Measurements from ENCODE around the gene CHST13. TPM values are rescaled to one million over a fixed set of nuclear protein-coding genes. Genes with fewer than 3 reads are reported as not detected.
A peak's percentile ranks its signal among the peaks of the same experiment; 100 is the strongest.

CHST13 gene
- total RNA-seq, 2 experiments from 2014 or later, result not detected

DNA sequence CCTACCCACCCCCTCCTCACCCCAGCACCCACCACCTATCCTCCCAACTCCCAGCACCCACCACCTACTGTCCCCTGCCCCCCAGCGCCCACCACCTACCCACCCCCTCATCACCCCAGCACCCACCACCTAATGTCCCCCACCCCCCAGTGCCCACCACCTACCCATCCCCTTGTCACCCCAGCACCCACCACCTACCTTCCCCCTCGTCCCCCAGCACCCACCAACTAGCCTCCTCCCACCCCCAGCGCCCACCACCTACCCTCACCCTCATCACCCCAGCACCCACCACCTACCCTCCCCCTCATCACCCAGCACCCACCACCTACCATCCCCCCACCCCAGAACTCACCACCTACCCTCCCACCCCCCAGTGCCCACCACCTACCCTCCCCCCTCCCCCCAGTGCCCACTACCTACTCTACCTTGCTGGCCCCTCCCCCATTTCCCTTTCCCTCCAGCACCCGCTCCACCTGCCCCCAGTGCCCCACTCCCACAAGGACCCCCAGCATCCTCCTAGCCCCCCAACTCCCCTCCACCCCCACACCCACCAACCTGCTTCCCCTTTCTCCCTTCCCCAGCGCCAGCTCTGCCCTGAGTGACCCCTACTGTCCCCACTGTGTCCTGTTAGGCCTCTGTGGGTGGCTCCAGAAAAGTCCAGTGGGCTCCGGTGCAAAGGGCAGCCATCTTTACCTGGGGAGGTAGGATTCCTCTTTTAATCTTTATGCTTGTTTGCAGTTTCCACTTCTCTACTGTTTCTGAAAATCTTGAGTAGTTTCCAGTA, 7.6 kb upstream of the CHST13 start:
- Mint-ChIP-seq H3K4me3 (no peak overlapping the region), H3K4me1 (ENCODE audit: low read depth) (no peaks in the 10 kb centered on the region), H3K27ac (no peak overlapping the region), H3K27me3 (ENCODE audit: low read depth) (no peaks in the 10 kb centered on the region), H3K9me3 (no peaks in the 10 kb centered on the region), H3K36me3 (ENCODE audit: low read depth) (no peaks in the 10 kb centered on the region)
- DNase-seq, result no peak
- intact Hi-C loops (cut with micrococcal nuclease), result no loop called here
- CTCF ChIA-PET, result no interaction called here

DNA sequence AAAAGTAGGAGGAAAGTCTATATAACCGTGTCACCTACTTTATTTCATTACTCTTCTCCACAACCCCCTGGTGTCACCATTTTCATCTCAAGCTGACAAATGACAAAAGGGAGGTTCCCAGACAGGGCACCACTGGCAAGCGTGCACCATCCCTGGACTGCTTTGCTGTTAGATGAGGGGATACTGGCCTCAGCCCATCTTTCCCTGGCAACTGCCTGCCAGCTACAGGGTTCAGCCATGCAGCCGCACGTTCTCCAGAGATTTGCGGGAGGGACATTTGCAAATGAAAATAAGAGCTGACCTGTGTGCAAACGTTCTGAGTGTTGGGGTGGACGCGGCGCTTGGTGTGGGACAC, 7.0 kb upstream of the CHST13 start:
- H3K9me3 Mint-ChIP-seq, result no peaks in the 10 kb centered on the region
- DNase-seq, result no peak
- H3K4me3 Mint-ChIP-seq, result no peak overlapping the region
- H3K4me1 Mint-ChIP-seq (ENCODE audit: low read depth), result no peaks in the 10 kb centered on the region
- CTCF ChIA-PET, result no interaction called here
- intact Hi-C loops (cut with micrococcal nuclease), result no loop called here
- no peaks in the 10 kb centered on the region for H3K36me3 Mint-ChIP-seq (ENCODE audit: low read depth)
- H3K27ac Mint-ChIP-seq, result no peak overlapping the region
- no peaks in the 10 kb centered on the region for H3K27me3 Mint-ChIP-seq (ENCODE audit: low read depth)

DNA sequence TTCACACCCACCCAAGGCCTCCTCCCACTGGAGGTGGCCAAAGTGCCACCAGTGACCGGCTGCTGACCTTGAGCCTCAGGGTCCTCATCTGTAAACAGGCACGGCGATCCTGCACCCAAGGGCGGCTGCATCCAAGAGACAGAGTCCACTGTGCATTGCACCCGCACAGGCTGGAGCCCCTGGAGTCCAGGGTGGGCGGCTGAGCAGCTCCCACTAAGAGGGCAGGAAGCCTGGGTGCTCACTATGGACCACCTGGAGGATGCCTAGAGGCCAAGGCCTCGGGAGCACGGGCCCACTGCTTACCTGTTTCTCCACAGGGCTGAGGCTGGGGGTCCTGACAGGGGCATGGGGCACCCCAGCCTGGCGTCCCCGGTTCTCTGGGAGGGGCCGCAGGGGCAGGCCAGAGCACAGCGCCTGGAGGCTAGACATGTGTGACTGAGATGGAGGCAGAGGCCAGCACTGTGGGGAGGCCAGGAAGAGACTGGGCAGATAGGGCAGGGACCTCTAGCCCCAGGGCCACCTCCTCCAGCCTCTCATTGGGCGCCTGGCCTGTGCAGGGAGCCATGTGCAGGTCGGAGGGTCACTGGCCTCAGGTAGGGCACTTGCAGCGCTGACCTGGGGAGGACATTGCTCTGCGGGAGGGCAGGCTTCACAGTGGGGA, 6.5 kb upstream of the CHST13 start, which contains the start of gene UROC1:
UROC1 (minus strand) TSS at position 483 of the 661 bp plus-strand sequence; CDS start at position 429, 54 bp downstream.
- no peak for DNase-seq
- H3K27ac Mint-ChIP-seq, result no peak within 1 kb of the TSS
- intact Hi-C loops (cut with micrococcal nuclease), result no loop called here
- CTCF ChIA-PET, result no interaction called here
- no peaks in the 10 kb centered on the region for H3K4me1 Mint-ChIP-seq (ENCODE audit: low read depth)
- H3K4me3 Mint-ChIP-seq, result no peak within 1 kb of the TSS
- H3K9me3 Mint-ChIP-seq, result no peaks in the 10 kb centered on the region
- H3K27me3 Mint-ChIP-seq (ENCODE audit: low read depth), result peaks cover 5% of the 10 kb centered on the region
- no peaks in the 10 kb centered on the region for H3K36me3 Mint-ChIP-seq (ENCODE audit: low read depth)

GRCh38 chr3:126517986-126518778, 5.8 kb upstream of the CHST13 start:
- Mint-ChIP-seq H3K27me3 (ENCODE audit: low read depth) (peaks cover 13% of the 10 kb centered on the region), H3K4me3 (no peak overlapping the region), H3K36me3 (ENCODE audit: low read depth) (no peaks in the 10 kb centered on the region), H3K9me3 (no peaks in the 10 kb centered on the region), H3K27ac (no peak overlapping the region), H3K4me1 (ENCODE audit: low read depth) (no peaks in the 10 kb centered on the region)
- no peak for DNase-seq
- intact Hi-C loops (cut with micrococcal nuclease), result no loop called here
- CTCF ChIA-PET, result no interaction called here

- no peak for DNase-seq
- intact Hi-C loops (cut with micrococcal nuclease), result no loop called here
- Mint-ChIP-seq H3K4me3 (no peak overlapping the region), H3K4me1 (ENCODE audit: low read depth) (no peaks in the 10 kb centered on the region), H3K27me3 (ENCODE audit: low read depth) (peaks cover 16% of the 10 kb centered on the region), H3K9me3 (no peaks in the 10 kb centered on the region), H3K36me3 (ENCODE audit: low read depth) (no peaks in the 10 kb centered on the region), H3K27ac (no peak overlapping the region)
- CTCF ChIA-PET, result no interaction called here
These were observed 5.2 kb upstream of the CHST13 start for GRCh38 chr3:126518779-126519177.

DNA sequence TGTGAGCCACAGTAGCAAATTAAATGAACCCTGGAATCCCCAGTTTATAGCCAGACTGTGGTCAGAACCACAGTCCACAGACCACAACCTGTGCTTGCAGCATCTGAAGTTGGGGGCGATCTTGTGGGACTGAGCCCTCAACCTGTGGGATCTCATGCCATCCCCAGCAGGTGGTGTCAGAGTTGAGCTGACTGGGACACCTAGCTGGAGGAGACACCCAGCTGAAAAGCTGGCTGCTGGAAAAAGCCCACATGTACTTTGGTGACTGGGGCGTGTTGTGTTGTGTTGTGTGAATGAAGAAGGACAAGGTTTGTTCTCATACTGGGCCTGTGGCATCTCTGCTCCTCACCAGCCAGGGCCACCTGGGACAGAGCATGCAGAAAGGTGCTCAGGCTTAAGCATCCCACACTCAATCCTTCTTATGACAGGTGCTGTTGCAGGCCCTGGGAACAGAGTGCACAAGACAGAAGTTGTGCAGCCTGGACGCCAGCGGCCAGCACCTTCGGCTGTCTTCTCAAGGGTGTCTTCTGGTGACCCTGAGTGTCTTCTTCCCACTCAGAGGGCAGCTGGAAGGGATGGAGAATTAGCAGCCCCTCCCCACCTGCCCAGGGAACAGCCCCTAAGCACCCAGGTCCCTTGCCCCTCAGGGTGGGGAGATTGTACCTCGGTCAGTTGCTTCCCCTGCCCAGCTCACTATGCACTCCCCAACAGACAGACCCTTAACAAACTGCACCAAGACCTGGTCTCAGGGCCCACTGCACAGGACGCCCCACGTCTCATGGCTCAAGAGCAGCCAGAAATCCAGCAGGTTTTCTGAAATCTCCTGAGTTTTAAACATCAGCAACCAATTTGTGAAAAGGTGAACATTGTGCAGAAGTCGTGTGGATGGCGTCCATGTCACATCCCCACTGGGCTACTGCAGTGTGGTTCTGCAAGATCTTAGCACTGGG, 4.2 kb upstream of the CHST13 start:
- intact Hi-C loops (cut with micrococcal nuclease), result no loop called here
- Mint-ChIP-seq H3K36me3 (ENCODE audit: low read depth) (no peaks in the 10 kb centered on the region), H3K4me1 (ENCODE audit: low read depth) (no peaks in the 10 kb centered on the region), H3K27me3 (ENCODE audit: low read depth) (peaks cover 22% of the 10 kb centered on the region), H3K27ac (no peak overlapping the region), H3K4me3 (no peak overlapping the region), H3K9me3 (no peaks in the 10 kb centered on the region)
- DNase-seq, result no peak
- CTCF ChIA-PET, result interaction anchor here (0.6 kb wide), 1 partner anchor 142 kb away, joined by 3 read pairs; no protein-coding TSS in a partner anchor

DNA sequence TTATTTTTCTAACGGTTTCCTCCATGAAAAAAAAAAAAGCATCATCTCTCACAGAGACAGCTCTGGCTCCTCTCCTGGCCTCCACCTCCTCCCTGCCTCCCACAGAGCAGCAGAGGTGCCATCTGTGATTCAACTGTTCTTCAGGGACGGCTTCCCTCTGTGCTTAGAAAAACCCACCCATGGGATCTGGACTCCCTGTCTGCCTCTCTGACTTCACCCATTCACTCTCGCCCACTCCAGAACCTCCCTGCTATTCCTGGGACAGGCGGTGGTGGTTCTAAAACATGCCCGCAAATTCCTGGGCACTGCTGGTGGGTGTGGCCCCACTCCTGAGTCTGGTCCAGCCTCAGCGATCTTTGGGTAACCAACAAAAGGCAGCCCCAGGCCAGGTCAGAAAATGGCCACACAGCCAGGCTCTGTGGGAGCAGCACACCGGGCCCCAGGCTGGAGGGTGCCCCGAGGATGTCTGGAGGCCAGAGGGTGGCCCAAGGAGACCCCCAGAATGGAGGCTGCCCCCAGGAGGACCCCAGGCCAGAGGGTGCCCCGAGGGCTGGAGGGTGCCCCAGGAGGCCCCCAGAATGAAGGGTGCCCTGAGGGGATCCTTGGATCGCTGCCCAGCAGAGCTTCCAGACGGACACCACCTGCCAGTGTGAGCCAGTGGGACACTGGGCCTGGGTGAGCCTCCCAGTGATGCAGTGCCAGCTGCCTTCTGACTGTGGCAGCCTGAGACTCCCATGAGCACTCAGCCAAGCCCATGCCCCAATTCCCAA, 2.6 kb upstream of the CHST13 start:
- H3K27me3 Mint-ChIP-seq (ENCODE audit: low read depth), result peaks cover 28% of the 10 kb centered on the region
- CTCF ChIA-PET, result interaction anchor here (0.6 to 2.6 kb wide), 6 partner anchors 12 to 1835 kb away, joined by 3 to 11 read pairs (median 6); no protein-coding TSS in a partner anchor

GRCh38 chr3:126522363-126522788, 1.6 kb upstream of the CHST13 start:
- H3K4me1 Mint-ChIP-seq (ENCODE audit: low read depth), result no peaks in the 10 kb centered on the region
- intact Hi-C loops (cut with micrococcal nuclease), result loop anchor here (1.0 to 2.0 kb wide), 4 partner anchors 90 to 1025 kb away; partner anchors contain the start of gene PLXNA1
- peaks cover 28% of the 10 kb centered on the region for H3K27me3 Mint-ChIP-seq (ENCODE audit: low read depth)
- H3K36me3 Mint-ChIP-seq (ENCODE audit: low read depth), result no peaks in the 10 kb centered on the region
- H3K9me3 Mint-ChIP-seq, result no peaks in the 10 kb centered on the region
- H3K27ac Mint-ChIP-seq, result no peak overlapping the region
- H3K4me3 Mint-ChIP-seq, result no peak overlapping the region
- CTCF ChIA-PET, result interaction anchor here (0.5 to 2.6 kb wide), 15 partner anchors 9 to 1026 kb away, joined by 3 to 11 read pairs (median 4); no protein-coding TSS in a partner anchor
- DNase-seq, result peak; percentile 42

More for the DNA sequence above, 2.6 kb upstream of the CHST13 start:
- Mint-ChIP-seq H3K36me3 (ENCODE audit: low read depth) (no peaks in the 10 kb centered on the region), H3K27ac (no peak overlapping the region), H3K4me1 (ENCODE audit: low read depth) (no peaks in the 10 kb centered on the region), H3K4me3 (no peak overlapping the region), H3K9me3 (no peaks in the 10 kb centered on the region)
- no peak for DNase-seq
- intact Hi-C loops (cut with micrococcal nuclease), result no loop called here

DNA sequence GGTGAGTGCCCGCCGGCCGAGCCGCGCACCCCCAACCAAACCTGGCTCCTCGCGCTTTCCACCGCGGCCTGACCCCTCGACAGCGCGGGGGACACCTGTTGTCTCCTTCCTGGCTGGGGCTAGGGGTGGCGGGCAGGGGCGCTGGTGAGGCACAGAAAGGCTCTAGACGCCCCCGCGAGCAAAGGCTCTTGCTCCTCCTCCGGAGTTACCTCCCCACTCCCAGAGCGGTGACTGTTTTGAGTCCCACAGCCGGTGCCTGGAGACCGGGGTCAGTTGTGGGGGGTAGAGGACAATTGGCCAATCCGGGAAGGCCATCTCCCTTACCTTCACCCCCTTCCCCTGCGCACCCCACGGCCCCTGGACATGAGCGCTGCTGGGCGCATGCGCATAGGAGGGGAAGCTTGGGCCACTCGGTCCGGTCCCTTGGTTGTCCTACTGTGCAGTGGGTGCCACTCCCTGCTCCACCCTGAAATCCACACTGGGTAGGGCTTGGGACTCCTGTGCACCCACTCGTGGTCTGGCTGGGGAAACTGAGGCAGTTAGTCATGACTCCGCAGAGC, 554 bp downstream of the CHST13 start:
- Mint-ChIP-seq H3K4me3 (peak overlapping the region; percentile 9), H3K27ac (no peak overlapping the region), H3K4me1 (ENCODE audit: low read depth) (no peaks in the 10 kb centered on the region), H3K27me3 (ENCODE audit: low read depth) (peaks cover 28% of the 10 kb centered on the region), H3K9me3 (no peaks in the 10 kb centered on the region), H3K36me3 (ENCODE audit: low read depth) (no peaks in the 10 kb centered on the region)
- CTCF ChIA-PET, result no interaction called here
- intact Hi-C loops (cut with micrococcal nuclease), result loop anchor here (2.0 kb wide), 1 partner anchor 130 kb away; the partner anchor contains the start of gene TXNRD3
- DNase-seq, result no peak

GRCh38 chr3:126525091-126525852, 1.3 kb downstream of the CHST13 start:
- no peak overlapping the region for H3K4me3 Mint-ChIP-seq
- no peak overlapping the region for H3K27ac Mint-ChIP-seq
- no peak for DNase-seq
- no peaks in the 10 kb centered on the region for H3K4me1 Mint-ChIP-seq (ENCODE audit: low read depth)
- H3K27me3 Mint-ChIP-seq (ENCODE audit: low read depth), result peaks cover 28% of the 10 kb centered on the region
- no peaks in the 10 kb centered on the region for H3K9me3 Mint-ChIP-seq
- CTCF ChIA-PET, result no interaction called here
- H3K36me3 Mint-ChIP-seq (ENCODE audit: low read depth), result no peaks in the 10 kb centered on the region
- intact Hi-C loops (cut with micrococcal nuclease), result loop anchor here (2.0 kb wide), 1 partner anchor 130 kb away; the partner anchor contains the start of gene TXNRD3

Data from activated naive CD4-positive, alpha-beta T cell treated with anti-CD3 and anti-CD28 coated beads for 36 hours (primary cell).